GM18868 (cell line): Measurements from ENCODE around the gene BMS1.
"Not testable (repeated sequence)": the region's sequence is repeated elsewhere in the genome, so short reads cannot be mapped to it uniquely, and the experiment has no call there.

Experiments used
- ATAC-seq: cut with Tn5 transposase; IDR thresholded peaks from one replicate; pipeline ENCODE4 v1.9.1; 2021; ENCODE audit warnings: mild to moderate bottlenecking, moderate library complexity; ENCODE audit not compliant: unreplicated experiment

BMS1 gene

GRCh38 chr10:42782446-42783180, at the start of gene BMS1:
BMS1 (plus strand) TSS chr10:42782795; CDS start chr10:42784395, 1,600 bp downstream.
- ATAC-seq, result peak; percentile 96

DNA sequence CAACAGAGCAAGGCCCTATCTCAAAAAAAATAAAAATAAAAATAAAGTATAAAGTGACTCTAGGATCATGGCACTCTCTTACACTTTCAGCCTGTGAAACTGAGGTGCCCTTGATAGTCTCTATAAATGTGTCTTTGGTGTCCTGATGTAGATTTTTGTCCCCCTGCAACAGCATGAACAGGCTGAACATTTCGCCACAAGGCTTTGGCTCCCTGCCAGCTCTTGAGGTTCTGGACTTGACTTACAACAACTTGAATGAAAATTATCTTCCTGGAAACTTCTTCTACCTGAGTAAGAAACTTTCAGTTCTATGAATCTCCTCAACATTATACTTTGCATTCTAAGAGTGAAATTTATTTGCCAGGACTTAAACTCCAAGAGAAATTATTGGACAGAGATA, 48.1 kb upstream of the BMS1 start:
- ATAC-seq, result no peak

DNA sequence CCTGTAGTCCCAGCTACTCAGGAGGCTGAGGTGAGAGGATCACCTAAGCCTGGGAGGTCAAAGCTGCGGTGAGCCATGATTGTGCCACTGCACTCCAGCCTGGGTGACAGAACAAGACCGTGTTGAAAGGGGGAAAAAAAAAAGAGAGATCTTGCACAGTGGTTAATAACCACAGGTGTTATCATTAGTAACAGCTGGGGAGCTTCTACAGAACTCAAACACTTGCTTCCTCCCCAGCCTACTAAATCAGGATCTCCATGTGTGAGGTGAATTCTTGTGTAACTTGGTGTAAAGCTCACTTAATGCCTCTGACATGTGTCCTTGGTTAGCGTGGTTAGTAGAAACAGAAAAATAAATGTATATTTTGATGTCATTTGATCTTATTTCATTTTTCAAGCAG, 43.9 kb upstream of the BMS1 start:
- ATAC-seq, result no peak

DNA sequence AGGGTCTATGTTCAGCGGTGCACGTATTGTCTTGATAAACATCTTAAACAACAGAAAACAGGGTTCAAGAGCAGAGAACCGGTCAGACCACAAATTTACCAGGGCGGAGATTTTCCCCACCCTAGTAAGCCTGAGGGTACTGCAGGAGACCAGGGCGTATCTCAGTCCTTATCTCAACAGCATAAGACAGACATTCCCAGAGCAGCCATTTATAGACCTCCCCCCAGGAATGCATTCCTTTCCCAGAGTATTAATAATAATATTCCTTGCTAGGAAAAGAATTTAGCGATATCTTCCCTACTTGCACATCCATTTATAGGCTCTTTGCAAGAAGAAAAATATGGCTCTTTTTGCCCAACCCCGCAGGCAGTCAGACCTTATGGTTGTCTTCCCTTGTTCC, 41.1 kb upstream of the BMS1 start:
- ATAC-seq, result not testable (repeated sequence)

- ATAC-seq, result no peak
These were observed 38.9 kb upstream of the BMS1 start for GRCh38 chr10:42743697-42744096.

- ATAC-seq, result no peak
These were observed 38.4 kb upstream of the BMS1 start for GRCh38 chr10:42744134-42744701.

DNA sequence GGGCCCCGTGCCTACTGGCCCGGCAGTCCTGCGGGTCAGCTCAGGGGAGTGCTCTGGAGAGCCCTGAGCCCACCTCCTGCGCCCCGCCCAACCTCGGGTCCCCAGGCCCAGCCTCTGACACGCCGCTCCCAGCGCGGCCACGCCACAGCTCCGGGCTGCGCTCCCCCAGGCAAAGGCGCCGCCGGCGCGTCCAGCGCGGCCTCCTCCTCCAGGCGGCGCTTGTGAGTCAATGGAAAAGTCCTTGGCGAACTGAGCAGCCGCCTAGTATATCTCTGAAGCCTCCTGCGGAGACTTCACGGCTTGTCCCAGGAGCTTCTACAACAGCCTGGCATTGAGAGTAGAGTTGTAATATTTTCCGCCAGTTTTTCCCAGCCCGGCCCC, 29.5 kb upstream of the BMS1 start:
- peak; percentile 82 for ATAC-seq

DNA sequence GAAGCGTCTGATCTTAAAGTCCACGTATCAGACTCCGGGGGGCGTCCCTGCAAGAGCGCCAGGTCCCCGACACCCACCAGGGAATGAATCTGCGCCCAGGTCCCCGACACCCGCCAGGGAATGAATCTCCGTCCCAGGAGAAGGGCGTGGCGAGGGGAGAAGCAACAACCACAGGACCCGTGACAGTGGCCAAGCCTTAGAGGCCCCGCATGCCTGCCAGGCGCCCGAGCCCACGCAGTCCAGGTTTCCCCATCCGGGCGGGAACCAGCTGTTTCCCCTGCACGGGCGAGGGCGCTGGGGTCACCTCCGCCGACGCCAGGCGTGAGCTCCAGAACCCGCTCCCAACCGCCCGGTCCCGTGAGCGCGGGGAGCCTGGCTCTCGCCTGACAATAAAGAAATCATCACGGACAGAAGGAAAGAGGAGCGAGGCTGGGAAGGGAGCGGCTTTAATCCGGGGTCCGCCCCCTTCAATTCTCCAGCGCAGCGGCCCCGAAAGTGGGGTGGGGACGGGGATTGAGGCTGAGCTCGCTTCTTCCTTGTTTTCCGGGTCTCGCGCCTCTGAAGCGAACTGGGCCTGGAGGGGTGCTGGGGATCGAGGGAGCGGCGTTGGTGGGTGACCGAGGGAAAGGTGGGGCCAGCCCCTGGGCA, 29.0 kb upstream of the BMS1 start:
- peak; percentile 9 for ATAC-seq

DNA sequence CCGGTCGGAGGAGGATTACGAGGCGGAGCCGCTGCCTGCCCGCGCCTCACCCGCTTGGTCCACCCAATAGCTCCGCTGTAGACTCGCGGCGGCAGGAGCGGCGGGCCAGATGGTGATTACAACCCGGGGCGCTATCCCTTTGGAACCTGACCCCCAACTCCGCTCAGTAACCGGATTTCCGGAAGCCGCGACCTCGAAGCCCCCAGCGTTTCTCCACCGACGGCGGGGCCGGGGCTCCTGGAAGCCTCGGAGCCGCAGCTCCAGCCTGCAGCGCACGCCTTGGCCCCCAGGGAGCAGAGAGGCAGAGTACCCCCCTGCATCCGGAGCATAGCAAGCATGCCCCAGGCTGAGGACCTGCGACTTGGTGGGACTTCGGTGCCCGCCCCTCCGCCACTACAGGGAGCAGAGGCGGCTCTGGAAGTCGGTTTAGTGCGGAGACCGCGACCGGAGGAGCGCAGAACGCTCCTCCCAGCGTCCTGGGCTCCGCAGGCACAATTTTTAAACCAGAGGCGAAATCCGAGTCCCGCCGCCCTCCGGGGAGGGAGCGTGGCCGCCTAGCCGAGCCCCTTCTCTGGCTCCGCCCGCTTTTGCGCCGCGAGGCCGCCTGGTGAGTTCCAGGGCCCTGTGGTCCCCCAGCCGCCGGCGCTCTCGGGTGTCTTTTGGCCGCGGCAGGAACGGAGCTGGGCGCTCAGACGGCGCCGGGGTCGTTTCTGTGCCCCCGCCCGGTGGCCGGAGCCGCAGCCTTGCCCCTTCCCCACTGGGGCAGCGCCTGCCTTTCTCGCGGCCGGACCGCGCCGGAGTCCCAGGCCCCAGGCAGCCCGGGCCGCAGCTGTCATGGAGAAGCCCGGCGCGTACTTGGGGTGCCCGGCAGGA, 28.2 kb upstream of the BMS1 start:
- ATAC-seq, result peak; percentile 26

GRCh38 chr10:42755028-42755451, 27.6 kb upstream of the BMS1 start:
- no peak for ATAC-seq

DNA sequence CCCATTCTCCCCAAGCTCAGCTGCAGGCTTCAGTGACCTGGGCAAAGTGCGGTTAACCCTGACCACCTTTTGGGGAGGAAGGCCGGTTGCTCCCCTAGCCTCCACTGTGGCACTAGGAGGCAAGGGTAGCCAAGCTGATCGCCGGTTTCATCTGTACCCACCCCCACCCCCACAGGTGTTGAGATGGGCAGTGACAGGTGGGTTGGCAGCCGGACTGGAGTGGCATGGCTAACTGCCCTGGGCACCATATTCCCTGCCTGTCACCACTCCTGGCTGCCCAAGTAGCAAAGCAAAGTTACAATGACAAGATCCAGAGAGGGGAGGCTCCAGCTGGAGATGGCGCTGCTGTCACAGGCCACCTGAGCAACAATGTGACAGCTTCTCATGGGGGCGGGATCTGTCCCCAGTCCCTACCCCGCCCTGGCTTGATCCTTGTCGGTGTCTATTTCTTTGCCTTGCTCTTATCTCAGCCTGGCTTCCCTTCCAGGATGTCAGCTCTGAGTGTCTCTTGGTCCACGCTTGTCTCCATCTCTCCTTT, 27.0 kb upstream of the BMS1 start:
- ATAC-seq, result no peak

DNA sequence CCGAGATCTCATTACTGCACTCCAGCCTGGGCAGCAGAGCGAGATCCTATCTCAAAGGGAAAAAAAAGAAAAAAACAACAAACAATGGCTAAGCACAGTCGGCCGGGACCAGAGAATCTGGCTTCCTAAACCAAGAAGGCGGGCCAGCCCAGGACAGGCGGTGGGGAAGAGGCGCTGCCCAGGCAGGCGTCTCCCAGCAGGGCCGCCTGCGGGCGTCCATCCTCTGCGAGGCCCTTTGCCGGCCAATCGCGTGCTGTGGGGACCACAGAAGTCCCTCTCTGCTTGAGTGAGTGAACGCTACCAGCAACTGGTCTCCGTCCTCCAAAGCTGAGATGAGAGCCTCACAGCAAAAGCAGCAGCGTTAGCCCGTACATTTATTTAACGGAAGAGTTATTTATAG, 14.7 kb upstream of the BMS1 start:
- no peak for ATAC-seq

GRCh38 chr10:42768581-42769152, 13.9 kb upstream of the BMS1 start:
- no peak for ATAC-seq

GRCh38 chr10:42769173-42769572, 13.4 kb upstream of the BMS1 start:
- no peak for ATAC-seq

DNA sequence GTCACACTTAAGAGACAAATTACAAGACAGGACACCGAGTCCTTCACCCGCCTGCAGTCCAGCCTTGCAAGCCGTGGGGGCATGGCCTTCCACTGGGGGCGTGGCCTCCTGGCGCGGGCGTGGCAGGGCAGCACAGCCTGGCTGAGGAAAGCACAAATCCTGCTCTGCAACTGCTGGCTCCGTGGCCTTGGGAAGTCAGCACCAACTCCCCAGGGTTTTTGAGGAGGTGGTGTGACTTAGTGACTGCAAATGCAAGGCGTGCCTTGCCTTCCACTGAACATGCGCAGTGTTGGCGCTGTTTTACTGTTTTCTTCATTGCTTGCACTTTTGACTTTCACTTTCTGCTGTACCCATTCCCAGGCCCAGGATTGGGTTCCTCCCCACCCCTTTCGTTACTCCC, 12.9 kb upstream of the BMS1 start:
- ATAC-seq, result no peak

- ATAC-seq, result no peak
These were observed 5.9 kb upstream of the BMS1 start for GRCh38 chr10:42776681-42777080.

DNA sequence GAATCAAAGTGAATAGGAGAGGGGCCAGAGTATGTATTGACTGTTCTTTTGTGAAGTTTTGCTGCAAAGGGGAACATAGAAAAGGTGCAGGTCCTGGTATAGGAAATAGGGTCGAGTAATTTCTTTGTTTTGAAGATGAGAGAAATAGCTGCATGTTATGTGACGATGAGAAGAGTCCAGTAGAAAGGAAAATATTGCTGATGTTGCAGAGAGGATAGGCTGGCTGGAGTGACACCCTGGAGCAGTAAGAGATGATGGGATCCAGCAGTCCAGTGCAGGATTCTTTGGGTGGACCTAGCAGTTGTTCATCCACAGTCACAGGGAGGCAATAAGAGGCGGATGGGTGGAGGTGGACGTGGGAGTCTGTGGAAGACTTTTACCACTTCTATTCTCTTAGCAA, 2.1 kb upstream of the BMS1 start:
- ATAC-seq, result no peak

DNA sequence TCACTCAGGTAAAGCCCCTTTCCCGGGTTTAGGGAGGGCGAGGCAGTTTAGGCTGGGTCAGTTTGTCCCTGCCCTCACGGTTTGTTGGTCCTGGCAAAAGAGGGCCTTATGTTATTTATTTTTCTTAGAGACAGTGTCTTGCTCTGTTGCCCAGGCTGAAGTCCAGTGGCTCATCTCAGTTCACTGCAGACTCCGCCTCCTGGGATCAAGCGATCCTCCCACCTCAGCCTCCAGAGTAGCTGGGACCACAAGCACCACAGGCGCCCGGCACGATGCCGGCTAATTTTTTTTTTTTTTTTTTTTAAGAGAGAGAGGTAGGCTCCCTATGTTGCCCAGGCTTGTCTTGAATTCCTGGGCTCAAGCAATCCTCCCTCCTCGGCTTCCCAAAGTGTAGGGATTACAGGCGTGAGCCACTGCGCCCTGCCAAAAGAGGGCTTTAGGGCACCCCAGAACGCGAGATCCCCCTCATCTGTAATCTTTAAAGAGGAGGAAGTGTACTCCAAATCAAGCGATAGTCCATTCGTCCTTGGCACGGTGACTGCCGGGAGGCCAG, 626 bp upstream of the BMS1 start:
- ATAC-seq, result peak; percentile 7

DNA sequence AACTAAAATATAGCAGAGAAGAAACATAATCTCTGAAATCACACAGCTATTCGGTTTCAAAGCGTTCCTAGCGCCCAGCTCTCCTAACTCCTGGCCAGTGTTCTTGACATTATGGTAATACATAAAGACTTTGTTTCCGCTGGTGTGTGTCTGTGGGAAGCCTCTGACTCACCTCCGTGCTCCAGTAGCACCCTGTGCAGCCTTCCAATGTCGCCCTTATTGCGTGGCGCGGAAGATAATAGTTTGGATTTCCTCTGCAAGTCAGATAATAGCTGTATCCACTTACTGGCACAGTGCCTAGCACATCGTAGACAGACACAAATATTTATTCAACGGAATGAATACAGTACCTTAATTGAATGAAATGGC, 570 bp downstream of the BMS1 start:
- ATAC-seq, result peak; percentile 3

- no peak for ATAC-seq
These were observed 3.2 kb downstream of the BMS1 start for GRCh38 chr10:42785759-42786158.
